GM12878 (cell line): ENCODE results near the gene RP9.

Experiments used
- CUX1 ChIP-seq: IDR thresholded peaks from 2 replicates; pipeline ENCODE4 v1.6.1; 2012; ENCODE audit warnings: improper control_type of control experiment, low read depth, low read length; ENCODE audit not compliant: insufficient replicate concordance
- MEF2A ChIP-seq: IDR thresholded peaks from 2 replicates; pipeline ENCODE4 v1.6.1; 2011; ENCODE audit warnings: low read depth, mild to moderate bottlenecking, low read length, moderate library complexity; ENCODE audit not compliant: insufficient read depth
- NFXL1 ChIP-seq: fragments of 450-650 bp; IDR thresholded peaks from 2 replicates; pipeline ENCODE4 v1.6.1; 2017; ENCODE audit warnings: antibody characterized with exemption, mild to moderate bottlenecking, borderline replicate concordance
- POLR2A ChIP-seq: IDR thresholded peaks from 2 replicates; pipeline ENCODE4 v1.6.1; 2011; ENCODE audit warnings: low read depth, mild to moderate bottlenecking, low read length
- POLR2AphosphoS5 ChIP-seq: IDR thresholded peaks from 2 replicates; pipeline ENCODE4 v1.6.1; 2011; ENCODE audit warnings: mild to moderate bottlenecking, low read length, inconsistent platforms
- RAD21 ChIP-seq: IDR thresholded peaks from 2 replicates; pipeline ENCODE4 v1.6.1; 2011; ENCODE audit warnings: mild to moderate bottlenecking, low read depth, low read length, moderate library complexity; ENCODE audit not compliant: insufficient read depth
- TF ChIP-seq, protein P1 (sequence below): IDR thresholded peaks from 2 replicates; pipeline ENCODE4 v1.6.1; 2011; ENCODE audit warnings: borderline replicate concordance, low read depth, mild to moderate bottlenecking, moderate library complexity, mixed read lengths, low read length; ENCODE audit not compliant: insufficient read depth; ENCODE audit errors: extremely low read length
- TF ChIP-seq, protein P2 (sequence below), 3 experiments: IDR thresholded peaks in 2 of 3; conservative IDR thresholded peaks in 1 of 3; 2 replicates each; pipeline ENCODE4 v1.5.1; 2011; ENCODE audit warnings: low read depth in 3 of 3, low read length in 3 of 3, mild to moderate bottlenecking in 3 of 3, control low read depth in 2 of 3, moderate library complexity in 2 of 3, inconsistent platforms in 1 of 3, mixed read lengths in 1 of 3; ENCODE audit not compliant: control insufficient read depth in 2 of 3, insufficient read depth in 1 of 3; ENCODE audit errors: extremely low read depth in 1 of 3

DNA sequence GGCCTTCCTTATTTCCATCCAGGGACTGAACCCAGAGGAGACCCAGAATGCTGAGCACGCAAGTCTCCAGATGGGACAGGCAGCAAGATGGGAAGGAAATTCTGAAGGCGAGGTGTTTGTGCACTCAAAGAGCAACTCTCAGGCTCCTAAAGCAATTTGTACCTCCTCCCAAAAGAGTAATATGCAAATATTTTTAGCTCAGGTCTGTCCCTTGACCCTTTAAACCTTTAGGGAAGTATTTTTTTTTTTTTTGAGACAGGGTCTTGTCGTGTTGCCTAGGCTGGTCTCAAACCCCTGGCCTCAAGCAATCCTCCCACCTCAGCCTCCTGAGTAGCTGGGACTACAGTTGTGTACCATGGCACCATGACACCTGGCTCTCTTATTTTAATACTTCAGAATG lies 8.4 kb downstream of the RP9 start:
- TF ChIP-seq POLR2A (no peak), POLR2AphosphoS5 (no peak), MEF2A (no peak), RAD21 (no peak), CUX1 (no peak), NFXL1 (no peak)
- TF ChIP-seq, protein P1, sequence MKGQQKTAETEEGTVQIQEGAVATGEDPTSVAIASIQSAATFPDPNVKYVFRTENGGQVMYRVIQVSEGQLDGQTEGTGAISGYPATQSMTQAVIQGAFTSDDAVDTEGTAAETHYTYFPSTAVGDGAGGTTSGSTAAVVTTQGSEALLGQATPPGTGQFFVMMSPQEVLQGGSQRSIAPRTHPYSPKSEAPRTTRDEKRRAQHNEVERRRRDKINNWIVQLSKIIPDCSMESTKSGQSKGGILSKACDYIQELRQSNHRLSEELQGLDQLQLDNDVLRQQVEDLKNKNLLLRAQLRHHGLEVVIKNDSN: no peak
- TF ChIP-seq, protein P2, sequence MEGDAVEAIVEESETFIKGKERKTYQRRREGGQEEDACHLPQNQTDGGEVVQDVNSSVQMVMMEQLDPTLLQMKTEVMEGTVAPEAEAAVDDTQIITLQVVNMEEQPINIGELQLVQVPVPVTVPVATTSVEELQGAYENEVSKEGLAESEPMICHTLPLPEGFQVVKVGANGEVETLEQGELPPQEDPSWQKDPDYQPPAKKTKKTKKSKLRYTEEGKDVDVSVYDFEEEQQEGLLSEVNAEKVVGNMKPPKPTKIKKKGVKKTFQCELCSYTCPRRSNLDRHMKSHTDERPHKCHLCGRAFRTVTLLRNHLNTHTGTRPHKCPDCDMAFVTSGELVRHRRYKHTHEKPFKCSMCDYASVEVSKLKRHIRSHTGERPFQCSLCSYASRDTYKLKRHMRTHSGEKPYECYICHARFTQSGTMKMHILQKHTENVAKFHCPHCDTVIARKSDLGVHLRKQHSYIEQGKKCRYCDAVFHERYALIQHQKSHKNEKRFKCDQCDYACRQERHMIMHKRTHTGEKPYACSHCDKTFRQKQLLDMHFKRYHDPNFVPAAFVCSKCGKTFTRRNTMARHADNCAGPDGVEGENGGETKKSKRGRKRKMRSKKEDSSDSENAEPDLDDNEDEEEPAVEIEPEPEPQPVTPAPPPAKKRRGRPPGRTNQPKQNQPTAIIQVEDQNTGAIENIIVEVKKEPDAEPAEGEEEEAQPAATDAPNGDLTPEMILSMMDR (IDR thresholded peaks at IDR 0.05 in 2 of 3, conservative IDR thresholded peaks at IDR 0.05 in 1 of 3; ENCODE audit: control insufficient read depth in 2 of 3, extremely low read depth in 1 of 3, insufficient read depth in 1 of 3, low read depth in 3 of 3, low read length in 3 of 3): no peak
